Rectal smooth muscle tissue (tissue), 1 donor: ENCODE data around the gene SKI.

Source experiments
- H3K27ac ChIP-seq: one replicate; pipeline ENCODE4 v1.7.0; 2013; ENCODE audit warnings: low read depth, low read length, inconsistent platforms
- H3K27me3 ChIP-seq: one replicate; pipeline ENCODE4 v1.7.0; 2013; ENCODE audit warnings: low read length; ENCODE audit not compliant: control insufficient read depth, insufficient read depth
- H3K36me3 ChIP-seq: one replicate; pipeline ENCODE4 v1.7.0; 2013; ENCODE audit warnings: low read length; ENCODE audit not compliant: control insufficient read depth, insufficient read depth
- H3K4me1 ChIP-seq: one replicate; pipeline ENCODE4 v1.7.0; 2013; ENCODE audit warnings: low read length; ENCODE audit not compliant: control insufficient read depth, insufficient read depth
- H3K4me3 ChIP-seq: one replicate; pipeline ENCODE4 v1.7.0; 2013; ENCODE audit warnings: low read length
- H3K9ac ChIP-seq: one replicate; pipeline ENCODE4 v1.7.0; 2013; ENCODE audit warnings: low read length

The SKI gene

DNA sequence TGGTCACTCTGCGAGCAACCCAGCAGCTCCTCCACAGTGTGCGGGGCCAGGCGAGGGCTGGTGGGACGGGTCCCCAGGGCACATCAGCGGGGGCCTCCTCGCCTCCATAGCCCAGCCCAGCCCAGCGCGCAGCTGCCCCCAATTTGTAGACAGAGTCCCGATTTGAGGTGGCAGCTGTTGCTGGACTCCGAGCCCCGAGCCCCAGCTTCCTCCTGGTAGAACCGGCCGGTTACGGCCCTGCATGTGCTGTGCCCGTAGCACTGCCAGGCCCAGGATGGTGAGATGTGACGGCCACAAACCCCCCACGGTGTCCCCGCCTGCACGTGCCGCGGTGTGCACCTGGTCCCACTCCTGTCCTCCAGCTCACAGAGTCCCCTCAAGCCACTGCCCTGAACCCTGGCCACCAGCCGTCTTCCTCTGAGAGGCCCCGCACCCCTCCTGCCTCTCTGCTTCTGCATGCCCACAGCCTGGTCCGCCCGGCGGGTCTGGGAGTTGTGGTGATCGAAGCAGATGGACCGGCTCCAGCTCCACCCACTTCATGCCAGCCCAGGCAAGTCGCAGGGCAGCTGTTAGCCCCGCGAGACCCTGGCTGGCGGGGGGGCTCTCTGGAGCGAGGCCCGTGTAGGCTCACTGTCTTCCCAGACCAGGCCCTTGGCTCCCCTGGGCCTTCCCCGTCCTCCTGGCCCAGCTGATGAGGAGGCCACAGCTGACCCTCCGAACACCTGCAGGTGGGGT is 107.8 kb downstream of the SKI start:
- no peak overlapping the region for H3K27ac ChIP-seq
- no peaks in the 10 kb centered on the region for H3K36me3 ChIP-seq
- H3K27me3 ChIP-seq: no peaks in the 10 kb centered on the region

DNA sequence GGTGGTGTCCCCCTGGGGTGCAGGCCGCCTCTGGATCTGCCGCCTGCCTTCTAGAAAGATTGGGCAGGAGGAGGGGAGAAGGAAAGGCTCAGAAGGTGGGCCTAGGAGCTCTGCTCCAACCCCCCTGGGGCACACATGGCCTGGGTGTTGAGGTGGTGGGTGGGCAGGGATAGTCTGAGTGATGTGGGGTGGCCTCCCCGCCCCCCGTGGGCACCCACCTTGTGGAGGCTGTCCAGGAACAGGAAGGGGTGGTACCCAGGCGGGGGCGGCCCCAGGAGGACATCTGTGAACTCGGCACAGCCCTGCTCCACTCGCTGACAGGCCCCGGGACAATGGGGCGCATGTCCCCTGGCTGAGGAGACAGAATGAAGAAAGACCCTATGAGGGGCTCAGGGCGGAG is 108.4 kb downstream of the SKI start:
- H3K27ac ChIP-seq: no peak overlapping the region
- no peak overlapping the region for H3K9ac ChIP-seq

More for the DNA sequence above, 107.8 kb downstream of the SKI start:
- Histone ChIP-seq H3K4me3 (no peak overlapping the region), H3K9ac (no peak overlapping the region), H3K4me1 (peaks cover 7% of the 10 kb centered on the region)

DNA sequence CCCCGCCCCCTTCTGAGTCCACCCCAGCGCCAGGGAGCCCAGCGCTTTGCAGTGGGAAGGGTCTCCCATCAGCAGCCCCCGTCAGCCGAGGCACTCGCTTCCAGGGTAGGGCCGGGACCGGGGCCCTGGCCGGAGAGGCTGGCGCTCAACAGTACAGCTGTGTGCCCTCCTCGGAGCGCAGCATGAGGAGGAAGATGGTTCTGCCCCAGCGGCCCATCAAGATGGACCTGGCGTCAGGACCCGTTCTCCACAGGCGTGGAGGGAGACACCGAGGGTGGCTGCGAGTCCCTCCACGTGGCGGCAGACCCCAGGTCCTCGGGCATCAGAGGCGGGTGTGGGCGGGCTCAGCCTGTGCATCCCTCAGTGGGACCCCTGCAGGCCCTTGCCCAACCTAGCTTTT is 109.0 kb downstream of the SKI start:
- Histone ChIP-seq H3K27ac (no peak overlapping the region), H3K4me1 (no peaks in the 10 kb centered on the region), H3K27me3 (no peaks in the 10 kb centered on the region), H3K4me3 (no peak overlapping the region), H3K36me3 (no peaks in the 10 kb centered on the region), H3K9ac (no peak overlapping the region)

More for the DNA sequence above, 108.4 kb downstream of the SKI start:
- peaks cover 1% of the 10 kb centered on the region for H3K4me1 ChIP-seq
- H3K27me3 ChIP-seq: no peaks in the 10 kb centered on the region
- H3K4me3 ChIP-seq: no peak overlapping the region
- no peaks in the 10 kb centered on the region for H3K36me3 ChIP-seq

DNA sequence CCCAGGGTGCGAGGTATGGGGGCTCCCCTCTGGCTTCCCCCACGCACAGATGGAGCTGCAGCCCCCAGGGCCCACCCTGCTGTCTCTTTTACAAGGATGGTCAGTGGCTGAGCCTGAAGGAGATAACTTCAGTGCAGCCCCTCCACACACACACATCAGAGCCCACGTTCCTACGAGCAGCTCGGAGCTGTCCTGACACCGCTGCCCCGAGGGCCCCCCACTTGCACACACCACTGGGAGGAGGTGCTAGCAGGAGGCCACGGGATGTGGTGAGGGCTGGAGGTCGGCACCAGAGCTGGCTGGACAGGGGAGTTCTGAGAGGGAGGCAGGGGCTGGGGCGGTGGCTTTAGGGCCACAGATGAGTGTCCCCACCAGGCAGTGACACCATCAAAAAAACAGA is 109.4 kb downstream of the SKI start:
- Histone ChIP-seq H3K4me3 (no peak overlapping the region), H3K36me3 (no peaks in the 10 kb centered on the region)

DNA sequence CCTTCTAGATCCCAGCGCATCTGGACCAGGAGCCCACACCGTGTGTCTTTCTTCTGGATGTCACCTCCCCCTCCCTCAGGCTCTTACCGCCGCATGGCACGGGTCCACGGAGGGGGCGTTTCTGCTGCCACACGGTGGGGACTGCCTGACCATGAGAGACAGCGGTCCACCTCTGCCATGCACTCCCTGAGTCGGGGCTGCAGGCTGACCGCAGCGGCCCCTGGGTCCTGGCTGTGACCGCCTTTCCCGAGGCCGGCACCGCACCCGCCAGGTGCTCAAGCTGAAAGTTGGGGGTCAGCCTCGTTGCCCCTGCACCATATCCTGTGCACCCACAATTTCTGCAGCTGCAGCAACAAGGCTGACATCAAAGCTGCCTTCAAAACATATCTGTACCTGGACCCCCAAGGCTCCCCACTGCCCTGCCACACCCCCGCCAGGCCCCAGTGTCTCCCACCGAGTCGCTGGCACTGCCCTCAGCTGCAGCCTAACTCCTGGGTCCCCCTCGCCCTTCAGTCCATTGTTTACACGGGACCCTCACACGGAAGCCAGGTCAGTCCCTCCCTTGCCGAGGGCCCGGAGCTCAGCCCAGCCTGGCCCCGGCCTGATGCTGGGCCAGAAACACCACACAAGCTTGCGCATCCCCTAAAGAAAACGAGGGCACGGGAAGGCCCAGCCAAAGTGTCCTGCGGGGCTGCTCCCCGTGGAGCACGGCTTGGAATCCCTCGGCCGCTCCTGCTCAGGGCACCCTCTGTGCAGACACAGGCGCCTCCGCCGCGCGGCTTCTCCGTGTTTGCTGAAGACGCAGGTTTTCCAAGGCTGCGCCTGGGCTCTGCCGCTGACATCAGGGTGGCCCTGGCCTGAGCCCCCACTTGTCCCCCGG is 111.3 kb downstream of the SKI start:
- H3K27me3 ChIP-seq: no peaks in the 10 kb centered on the region
- no peak overlapping the region for H3K27ac ChIP-seq
- H3K36me3 ChIP-seq: no peaks in the 10 kb centered on the region
- H3K4me1 ChIP-seq: no peaks in the 10 kb centered on the region
- H3K4me3 ChIP-seq: no peak overlapping the region
- H3K9ac ChIP-seq: no peak overlapping the region

More for the DNA sequence above, 109.4 kb downstream of the SKI start:
- Histone ChIP-seq H3K27me3 (no peaks in the 10 kb centered on the region), H3K4me1 (no peaks in the 10 kb centered on the region), H3K9ac (no peak overlapping the region), H3K27ac (no peak overlapping the region)

DNA sequence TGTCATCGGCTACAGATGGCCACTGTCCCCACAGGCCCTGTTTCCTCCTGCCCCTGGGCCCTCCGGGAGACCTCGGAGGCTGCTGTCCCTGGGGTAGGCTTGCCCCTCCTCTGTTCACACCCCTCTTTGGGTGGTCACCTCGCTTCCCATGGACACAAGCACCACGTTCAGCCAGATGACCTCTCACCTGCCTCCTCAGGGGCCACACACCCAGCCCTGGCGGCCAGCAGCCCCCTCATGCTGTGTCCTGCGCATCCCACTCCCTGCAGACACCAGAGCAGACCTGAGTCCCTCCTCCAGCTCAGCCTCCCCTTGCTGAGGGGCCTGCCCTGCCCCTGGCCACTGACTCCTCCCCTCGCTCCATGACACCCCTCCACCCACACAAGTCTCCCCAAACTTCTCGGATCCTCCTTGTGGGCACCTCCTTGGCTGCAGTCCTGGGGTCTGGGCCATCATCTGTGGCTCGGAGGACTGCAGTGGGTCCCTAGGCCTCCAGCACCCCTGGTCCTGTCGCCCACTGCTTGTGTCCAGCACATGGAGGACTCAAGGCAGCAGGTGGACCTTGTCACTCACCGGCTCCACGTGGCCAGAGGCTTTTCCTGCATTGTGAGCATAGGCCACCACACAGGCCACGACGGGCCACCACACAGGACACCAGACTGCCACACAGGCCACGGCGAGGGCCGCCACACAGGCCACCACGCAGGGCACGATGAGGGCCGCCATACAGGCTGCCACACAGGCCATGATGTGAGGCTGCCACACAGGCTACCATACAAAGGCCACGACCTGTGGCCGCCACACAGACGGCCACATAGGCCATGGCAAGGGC is 112.2 kb downstream of the SKI start:
- Histone ChIP-seq H3K36me3 (no peaks in the 10 kb centered on the region), H3K4me1 (no peaks in the 10 kb centered on the region), H3K27ac (no peak overlapping the region), H3K27me3 (no peaks in the 10 kb centered on the region), H3K9ac (no peak overlapping the region), H3K4me3 (no peak overlapping the region)

DNA sequence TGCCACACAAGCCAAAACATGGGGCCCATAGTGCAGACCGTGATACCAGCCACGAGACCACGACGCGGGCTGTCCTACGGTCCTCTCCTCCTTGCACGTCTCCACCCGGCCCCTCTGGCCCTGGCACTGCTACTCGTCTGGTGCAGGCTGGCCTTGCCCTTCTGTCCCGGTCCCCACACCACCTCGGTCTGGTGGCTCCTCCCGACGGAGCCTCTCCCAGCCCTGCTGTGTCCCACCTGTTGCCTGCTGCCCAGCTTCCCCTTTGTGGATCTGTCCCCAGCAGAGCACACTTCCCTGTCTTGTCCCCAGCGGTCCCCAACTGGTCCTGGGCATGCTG is 112.8 kb downstream of the SKI start:
- Histone ChIP-seq H3K27me3 (no peaks in the 10 kb centered on the region), H3K4me1 (no peaks in the 10 kb centered on the region), H3K27ac (no peak overlapping the region), H3K36me3 (no peaks in the 10 kb centered on the region), H3K9ac (no peak overlapping the region), H3K4me3 (no peak overlapping the region)

DNA sequence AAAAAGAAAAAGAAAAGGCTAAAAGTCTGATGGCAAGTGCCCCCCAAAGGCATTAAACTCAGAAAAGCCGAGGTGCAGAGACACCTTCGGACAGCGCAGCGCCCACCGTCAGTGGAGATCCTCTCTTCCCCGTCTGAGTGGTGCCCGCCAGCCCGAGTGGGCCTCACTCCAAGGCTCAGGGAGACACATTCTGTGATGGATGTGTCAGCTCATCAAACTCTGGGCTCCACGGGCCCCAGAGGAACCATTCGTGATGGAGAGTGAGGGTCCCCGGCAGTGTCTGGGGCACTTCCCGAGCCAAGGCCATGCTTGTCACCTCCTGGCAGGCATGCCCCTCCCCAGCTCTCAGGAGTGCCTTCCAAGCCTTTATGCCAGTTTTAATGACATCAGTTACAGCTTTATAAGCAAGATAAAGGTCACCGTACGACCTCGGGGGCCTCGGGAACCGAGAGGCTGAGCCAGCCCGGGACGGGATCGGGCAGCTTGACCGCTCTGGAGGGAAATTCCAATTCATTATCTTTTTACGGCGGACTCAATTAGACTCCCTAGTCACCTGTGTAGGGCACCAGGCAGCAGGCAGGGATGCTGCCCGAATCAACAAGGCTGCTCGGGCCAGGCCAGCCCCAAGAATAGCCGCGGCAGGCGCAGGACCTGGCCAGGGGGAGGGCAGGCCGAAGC is 113.7 kb downstream of the SKI start:
- Histone ChIP-seq H3K27me3 (no peaks in the 10 kb centered on the region), H3K4me1 (no peaks in the 10 kb centered on the region), H3K9ac (no peak overlapping the region), H3K36me3 (no peaks in the 10 kb centered on the region), H3K4me3 (no peak overlapping the region), H3K27ac (no peak overlapping the region)

DNA sequence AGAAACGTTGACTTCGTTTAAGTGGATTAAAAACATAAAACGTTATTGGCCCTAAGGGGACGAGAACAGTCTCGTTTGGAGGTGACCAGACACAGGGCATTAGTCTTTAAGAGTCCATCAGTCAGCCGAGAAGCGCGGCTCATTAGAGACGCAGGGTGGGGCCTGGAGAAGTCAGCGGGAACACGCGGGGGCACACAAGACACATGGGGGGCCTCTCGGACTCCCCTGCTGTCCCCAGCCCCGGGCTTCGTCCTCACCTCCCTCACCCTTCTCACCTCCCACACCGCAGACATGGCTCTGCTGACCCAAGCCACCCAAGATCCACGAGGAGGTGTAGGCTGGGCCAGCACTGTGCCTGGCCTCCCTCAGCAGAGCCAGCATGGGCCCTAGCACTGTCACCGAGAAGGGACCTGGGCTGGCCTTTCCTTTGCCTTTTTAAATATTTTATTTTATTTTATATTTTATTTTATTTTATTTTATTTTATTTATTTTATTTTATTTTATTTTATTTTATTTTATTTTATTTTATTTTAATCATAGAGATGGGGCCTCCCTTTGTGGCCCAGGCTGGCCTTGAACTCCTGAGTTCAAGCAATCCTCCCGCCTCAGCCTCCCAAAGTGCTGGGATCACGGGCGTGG is 114.4 kb downstream of the SKI start:
- no peak overlapping the region for H3K27ac ChIP-seq
- H3K36me3 ChIP-seq: no peaks in the 10 kb centered on the region
- H3K27me3 ChIP-seq: no peaks in the 10 kb centered on the region

DNA sequence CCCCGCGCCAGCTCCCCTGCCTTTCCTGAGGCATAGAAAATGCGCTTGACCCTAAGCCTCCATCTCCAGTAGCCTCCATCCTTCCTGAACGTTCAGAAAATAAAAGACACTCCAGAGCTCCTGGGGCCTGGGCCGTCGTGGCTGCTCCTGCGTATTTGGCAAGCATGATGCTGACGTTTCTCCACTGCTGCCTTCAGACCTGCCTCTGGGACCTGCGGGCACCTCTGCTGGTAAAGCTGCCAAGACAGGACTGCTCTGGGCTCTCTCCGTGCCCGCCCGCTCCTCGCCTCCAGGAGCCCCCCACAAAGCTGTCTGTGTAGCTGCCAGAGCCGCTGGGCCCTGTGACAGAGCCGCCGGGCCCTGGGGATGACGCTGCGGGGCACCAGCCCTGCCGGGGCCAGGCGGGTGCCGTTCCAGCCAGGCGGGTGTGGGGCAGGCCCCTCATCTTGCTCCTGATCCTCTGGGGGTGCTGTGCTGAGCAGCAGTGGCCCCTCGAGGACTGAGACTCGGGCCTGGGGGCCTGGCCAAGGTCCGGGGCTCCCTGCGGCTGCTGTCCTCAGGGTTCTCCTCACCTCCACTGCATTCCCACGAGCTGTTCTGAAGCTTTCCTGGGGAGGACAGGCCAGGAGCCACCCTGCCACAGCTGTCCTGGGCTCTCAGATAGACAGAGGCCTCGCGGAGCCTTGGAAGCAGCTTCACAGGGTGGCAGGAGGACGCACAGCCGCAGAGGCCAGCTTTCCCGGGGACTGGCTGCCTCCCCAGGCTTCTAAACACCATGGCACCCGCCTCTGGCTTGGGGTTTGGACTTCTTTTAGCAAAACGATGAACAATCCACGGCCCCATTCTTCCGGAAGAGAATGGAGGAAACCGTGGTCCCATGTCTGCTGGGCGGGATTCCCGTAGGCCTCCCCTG is 115.2 kb downstream of the SKI start:
- Histone ChIP-seq H3K4me1 (no peaks in the 10 kb centered on the region), H3K9ac (no peak overlapping the region), H3K27ac (no peak overlapping the region), H3K4me3 (no peak overlapping the region), H3K27me3 (no peaks in the 10 kb centered on the region), H3K36me3 (no peaks in the 10 kb centered on the region)

More for the DNA sequence above, 114.4 kb downstream of the SKI start:
- Histone ChIP-seq H3K4me3 (no peak overlapping the region), H3K4me1 (no peaks in the 10 kb centered on the region), H3K9ac (no peak overlapping the region)

DNA sequence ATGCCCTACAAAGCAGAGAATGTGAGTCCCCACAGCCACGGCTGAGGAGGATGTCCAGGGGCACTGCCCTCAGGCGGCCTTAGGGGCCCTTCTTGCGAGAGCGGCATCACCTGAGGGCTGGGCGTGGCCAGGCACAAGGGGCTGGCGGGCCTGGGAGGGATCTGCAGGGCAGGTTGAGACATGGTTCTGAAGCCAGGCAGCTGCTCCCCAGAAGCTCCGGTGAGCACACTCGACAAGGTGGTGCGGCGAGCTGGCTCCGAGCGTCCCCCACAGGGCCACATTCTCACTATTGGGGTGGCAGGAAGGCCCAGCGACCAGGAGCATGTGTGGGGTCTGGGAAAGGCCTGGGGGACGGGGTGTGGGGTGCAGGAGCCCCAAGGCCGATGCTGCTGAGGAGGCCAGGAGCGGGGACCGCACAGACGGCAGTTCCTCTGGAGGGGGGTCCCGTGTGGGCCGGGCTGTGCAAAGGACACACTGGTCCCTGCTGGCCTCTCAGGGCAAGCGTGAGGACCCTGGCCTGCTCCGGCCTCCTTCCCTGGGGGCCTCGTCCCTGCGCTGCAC is 116.1 kb downstream of the SKI start:
- Histone ChIP-seq H3K36me3 (no peaks in the 10 kb centered on the region), H3K9ac (no peak overlapping the region), H3K27ac (no peak overlapping the region), H3K4me1 (no peaks in the 10 kb centered on the region), H3K27me3 (no peaks in the 10 kb centered on the region), H3K4me3 (no peak overlapping the region)
